ENCODE measurements around the gene IL4I1.

- TF ChIP-seq CTCF (IDR thresholded peaks at IDR 0.05) (no peak), EP300 (IDR thresholded peaks at IDR 0.05) (no peak), POLR2AphosphoS5 (IDR thresholded peaks at IDR 0.05) (no peak)
These were observed 14.0 kb downstream of the IL4I1 start for GRCh38 chr19:49882643-49883042.
